K562 (cell line): ENCODE results near the gene WASF2. TPM values are rescaled to one million over a fixed set of nuclear protein-coding genes. Genes with fewer than 3 reads are reported as not detected.
A peak's percentile ranks its signal among the peaks of the same experiment; 100 is the strongest.

Experiments used
- ATF7 ChIP-seq: fragments of 450-650 bp; IDR thresholded peaks from 2 replicates; pipeline ENCODE4 v1.7.1; 2014; ENCODE audit warnings: mild to moderate bottlenecking, moderate library complexity
- CHD4 ChIP-seq: fragments of 200-600 bp; sonication (generic); IDR thresholded peaks from 3 replicates; pipeline ENCODE4 v1.6.1; 2012; ENCODE audit warnings: low read depth, mild to moderate bottlenecking, mixed read lengths, low read length, inconsistent platforms; ENCODE audit not compliant: insufficient read depth, insufficient replicate concordance, poor library complexity, severe bottlenecking
- CSDE1 ChIP-seq, 2 experiments: fragments of 450-650 bp; IDR thresholded peaks; 2 replicates each; pipeline ENCODE4 v1.6.1; 2016; ENCODE audit warnings: mild to moderate bottlenecking in 1 of 2
- FOXP1 ChIP-seq: sonication (generic); formaldehyde crosslinking; IDR thresholded peaks from 2 replicates; pipeline ENCODE4 v1.8.0; 2022; ENCODE audit warnings: mild to moderate bottlenecking, missing genetic modification reagents
- HDGF ChIP-seq: fragments of 450-650 bp; IDR thresholded peaks from 2 replicates; pipeline ENCODE4 v1.6.1; 2016
- MAFF ChIP-seq: IDR thresholded peaks from 2 replicates; pipeline ENCODE4 v1.6.1; 2012; ENCODE audit warnings: low read length, improper control_type of control experiment
- NCOR1 ChIP-seq: fragments of 450-650 bp; IDR thresholded peaks from 2 replicates; pipeline ENCODE4 v1.6.1; 2016; ENCODE audit warnings: mild to moderate bottlenecking, moderate library complexity
- PHB2 ChIP-seq: fragments of 450-650 bp; IDR thresholded peaks from 2 replicates; pipeline ENCODE4 v1.6.1; 2017; ENCODE audit warnings: low read depth
- RFX7 ChIP-seq: fragments of 250-450 bp; sonication (Bioruptor Pico); IDR thresholded peaks from 2 replicates; pipeline ENCODE4 v1.5.1; 2021; ENCODE audit warnings: mild to moderate bottlenecking
- SMAD3 ChIP-seq: fragments of 450-650 bp; formaldehyde crosslinking; conservative IDR thresholded peaks from 2 replicates; pipeline ENCODE4 v1.4.0; 2020; ENCODE audit warnings: mild to moderate bottlenecking
- SP1 ChIP-seq: sonication (generic); formaldehyde crosslinking; IDR thresholded peaks from 2 replicates; pipeline ENCODE4 v1.8.1; 2022; ENCODE audit warnings: mild to moderate bottlenecking, missing genetic modification reagents
- ZFPM2 ChIP-seq: fragments of 250-450 bp; sonication (Bioruptor Pico); IDR thresholded peaks from 2 replicates; pipeline ENCODE4 v1.5.1; 2022; ENCODE audit warnings: mild to moderate bottlenecking
- ZKSCAN1 ChIP-seq: fragments of 150-350 bp; IDR thresholded peaks from 2 replicates; pipeline ENCODE4 v1.6.1; 2016; ENCODE audit warnings: low read depth, low read length
- polyA plus RNA-seq, 8 experiments: library from polyadenylated mRNA; depleted of rRNA in 4 of 8; stranded (reverse) in 5 of 8; unstranded in 3 of 8; fragments of >200 nt; fragmentation: Nextera tagmentation in 2 of 8; fragmentation: Illumina TruSeq in 1 of 8; extraction: Ambion mirVana in 2 of 8; extraction: Trizol in 1 of 8; gene quantifications; 2 replicates each; pipeline versions ENCODE4 v1.2.1 to v1.2.3, GENCODE V29; 2011 to 2014; ENCODE audit warnings: inconsistent platforms in 1 of 8, missing spikeins in 1 of 8
- total RNA-seq, 7 experiments: library from RNA; depleted of rRNA in 6 of 7; stranded (reverse); fragments of >200 nt in 6 of 7; fragmentation: Illumina TruSeq in 2 of 7; extraction: Trizol in 2 of 7; gene quantifications; 2 replicates each; pipeline versions ENCODE4 v1.2.1 to v1.2.3, GENCODE V29; 2011 to 2021; ENCODE audit warnings: low replicate concordance in 1 of 7
- TF ChIP-seq, protein P1 (sequence below), 2 experiments: IDR thresholded peaks; 2 replicates each; pipeline ENCODE4 v1.6.1; 2011; ENCODE audit warnings: borderline replicate concordance in 1 of 2, control low read depth in 1 of 2, low read depth in 1 of 2, low read length in 1 of 2, mild to moderate bottlenecking in 1 of 2, mixed read lengths in 1 of 2, moderate library complexity in 1 of 2; ENCODE audit not compliant: insufficient read depth in 1 of 2, insufficient read length in 1 of 2, poor library complexity in 1 of 2, severe bottlenecking in 1 of 2; ENCODE audit errors: extremely low read depth in 1 of 2
- TF ChIP-seq, protein P2 (sequence below): fragments of 450-650 bp; IDR thresholded peaks from 2 replicates; pipeline ENCODE4 v1.7.0; 2016; ENCODE audit warnings: borderline replicate concordance
- TF ChIP-seq, protein P3 (sequence below): sonication (generic); formaldehyde crosslinking; IDR thresholded peaks from 2 replicates; pipeline ENCODE4 v1.8.0; 2022; ENCODE audit warnings: missing genetic modification reagents, mild to moderate bottlenecking, moderate library complexity, borderline replicate concordance
- TF ChIP-seq, protein P4 (sequence below): sonication (generic); formaldehyde crosslinking; IDR thresholded peaks from 2 replicates; pipeline ENCODE4 v1.8.0; 2022; ENCODE audit warnings: mild to moderate bottlenecking, missing genetic modification reagents
- TF ChIP-seq, protein P5 (sequence below): IDR thresholded peaks from 2 replicates; pipeline ENCODE4 v1.6.1; 2016; ENCODE audit warnings: missing genetic modification characterization, missing compliant biosample characterization

Gene WASF2
- total and polyA plus RNA-seq, 9 of the 15 experiments (the other 6 are each of a cell fraction or from before 2014, with no cell fraction given): 8.2 to 163 (median 31.2) TPM

DNA sequence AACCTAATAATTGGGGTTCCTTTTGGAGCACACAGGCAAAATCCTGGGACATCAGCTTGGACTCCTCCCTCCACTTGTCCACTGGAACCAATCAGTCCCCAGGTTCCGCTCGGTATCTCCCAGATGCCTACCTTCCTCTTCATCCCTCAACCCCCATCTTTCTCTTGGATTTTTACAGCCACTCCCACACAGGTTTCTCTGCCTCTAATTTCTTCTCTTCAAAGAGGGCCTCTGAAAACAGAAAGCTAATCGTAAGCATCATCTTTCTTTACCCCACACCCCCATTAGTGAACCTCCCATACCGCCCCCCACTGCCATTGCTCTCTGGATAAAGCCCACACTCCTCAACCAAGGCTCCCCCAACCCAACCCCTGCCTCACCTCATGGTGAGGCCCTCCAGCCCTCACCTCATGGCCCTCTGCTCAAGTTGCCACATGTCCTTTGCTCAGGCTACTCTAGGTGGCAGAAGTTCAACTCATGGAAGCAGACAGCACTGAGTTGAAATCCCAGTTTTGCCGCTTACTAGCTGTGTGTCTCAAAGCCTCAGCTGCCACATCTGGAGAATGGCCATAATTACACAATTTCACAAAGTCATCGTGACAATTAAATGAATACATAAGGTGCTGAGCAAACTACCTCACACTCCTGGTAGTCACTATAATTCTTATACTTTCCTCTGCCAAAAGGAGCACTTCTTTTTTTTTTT, 18.1 kb upstream of the WASF2 start (continued):
- TF ChIP-seq SP1 (CRISPR knock-in tag) (0 out of 2 replicates have a peak, but pooled peaks have one; percentile 48), ZKSCAN1 (peak; percentile 37; the same call in 1 of the 2 replicates), CHD4 (peak; percentile 87), CSDE1 (IDR thresholded peaks at IDR 0.05) (no peak), MAFF (peak; percentile 68; the same call in 1 of the 2 replicates), FOXP1 (no peak), HDGF (peak; percentile 89; the same call in 1 of the 2 replicates), SMAD3 (CRISPR knock-in tag) (0 out of 2 replicates have a peak, but pooled peaks have one; percentile 29), ATF7 (no peak), RFX7 (no peak), PHB2 (no peak), ZFPM2 (CRISPR knock-in tag) (no peak), NCOR1 (no peak)
- TF ChIP-seq, protein P1, sequence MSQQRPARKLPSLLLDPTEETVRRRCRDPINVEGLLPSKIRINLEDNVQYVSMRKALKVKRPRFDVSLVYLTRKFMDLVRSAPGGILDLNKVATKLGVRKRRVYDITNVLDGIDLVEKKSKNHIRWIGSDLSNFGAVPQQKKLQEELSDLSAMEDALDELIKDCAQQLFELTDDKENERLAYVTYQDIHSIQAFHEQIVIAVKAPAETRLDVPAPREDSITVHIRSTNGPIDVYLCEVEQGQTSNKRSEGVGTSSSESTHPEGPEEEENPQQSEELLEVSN (IDR thresholded peaks at IDR 0.05; ENCODE audit: borderline replicate concordance in 1 of 2, extremely low read depth in 1 of 2, insufficient read depth in 1 of 2, insufficient read length in 1 of 2, low read depth in 1 of 2, low read length in 1 of 2, poor library complexity in 1 of 2, severe bottlenecking in 1 of 2): peak; percentile 25 to 65
- TF ChIP-seq, protein P2, sequence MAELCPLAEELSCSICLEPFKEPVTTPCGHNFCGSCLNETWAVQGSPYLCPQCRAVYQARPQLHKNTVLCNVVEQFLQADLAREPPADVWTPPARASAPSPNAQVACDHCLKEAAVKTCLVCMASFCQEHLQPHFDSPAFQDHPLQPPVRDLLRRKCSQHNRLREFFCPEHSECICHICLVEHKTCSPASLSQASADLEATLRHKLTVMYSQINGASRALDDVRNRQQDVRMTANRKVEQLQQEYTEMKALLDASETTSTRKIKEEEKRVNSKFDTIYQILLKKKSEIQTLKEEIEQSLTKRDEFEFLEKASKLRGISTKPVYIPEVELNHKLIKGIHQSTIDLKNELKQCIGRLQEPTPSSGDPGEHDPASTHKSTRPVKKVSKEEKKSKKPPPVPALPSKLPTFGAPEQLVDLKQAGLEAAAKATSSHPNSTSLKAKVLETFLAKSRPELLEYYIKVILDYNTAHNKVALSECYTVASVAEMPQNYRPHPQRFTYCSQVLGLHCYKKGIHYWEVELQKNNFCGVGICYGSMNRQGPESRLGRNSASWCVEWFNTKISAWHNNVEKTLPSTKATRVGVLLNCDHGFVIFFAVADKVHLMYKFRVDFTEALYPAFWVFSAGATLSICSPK: no peak
- TF ChIP-seq, protein P3, sequence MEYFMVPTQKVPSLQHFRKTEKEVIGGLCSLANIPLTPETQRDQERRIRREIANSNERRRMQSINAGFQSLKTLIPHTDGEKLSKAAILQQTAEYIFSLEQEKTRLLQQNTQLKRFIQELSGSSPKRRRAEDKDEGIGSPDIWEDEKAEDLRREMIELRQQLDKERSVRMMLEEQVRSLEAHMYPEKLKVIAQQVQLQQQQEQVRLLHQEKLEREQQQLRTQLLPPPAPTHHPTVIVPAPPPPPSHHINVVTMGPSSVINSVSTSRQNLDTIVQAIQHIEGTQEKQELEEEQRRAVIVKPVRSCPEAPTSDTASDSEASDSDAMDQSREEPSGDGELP (CRISPR knock-in tag): peak; percentile 45; the same call in 1 of the 2 replicates
- TF ChIP-seq, protein P4, sequence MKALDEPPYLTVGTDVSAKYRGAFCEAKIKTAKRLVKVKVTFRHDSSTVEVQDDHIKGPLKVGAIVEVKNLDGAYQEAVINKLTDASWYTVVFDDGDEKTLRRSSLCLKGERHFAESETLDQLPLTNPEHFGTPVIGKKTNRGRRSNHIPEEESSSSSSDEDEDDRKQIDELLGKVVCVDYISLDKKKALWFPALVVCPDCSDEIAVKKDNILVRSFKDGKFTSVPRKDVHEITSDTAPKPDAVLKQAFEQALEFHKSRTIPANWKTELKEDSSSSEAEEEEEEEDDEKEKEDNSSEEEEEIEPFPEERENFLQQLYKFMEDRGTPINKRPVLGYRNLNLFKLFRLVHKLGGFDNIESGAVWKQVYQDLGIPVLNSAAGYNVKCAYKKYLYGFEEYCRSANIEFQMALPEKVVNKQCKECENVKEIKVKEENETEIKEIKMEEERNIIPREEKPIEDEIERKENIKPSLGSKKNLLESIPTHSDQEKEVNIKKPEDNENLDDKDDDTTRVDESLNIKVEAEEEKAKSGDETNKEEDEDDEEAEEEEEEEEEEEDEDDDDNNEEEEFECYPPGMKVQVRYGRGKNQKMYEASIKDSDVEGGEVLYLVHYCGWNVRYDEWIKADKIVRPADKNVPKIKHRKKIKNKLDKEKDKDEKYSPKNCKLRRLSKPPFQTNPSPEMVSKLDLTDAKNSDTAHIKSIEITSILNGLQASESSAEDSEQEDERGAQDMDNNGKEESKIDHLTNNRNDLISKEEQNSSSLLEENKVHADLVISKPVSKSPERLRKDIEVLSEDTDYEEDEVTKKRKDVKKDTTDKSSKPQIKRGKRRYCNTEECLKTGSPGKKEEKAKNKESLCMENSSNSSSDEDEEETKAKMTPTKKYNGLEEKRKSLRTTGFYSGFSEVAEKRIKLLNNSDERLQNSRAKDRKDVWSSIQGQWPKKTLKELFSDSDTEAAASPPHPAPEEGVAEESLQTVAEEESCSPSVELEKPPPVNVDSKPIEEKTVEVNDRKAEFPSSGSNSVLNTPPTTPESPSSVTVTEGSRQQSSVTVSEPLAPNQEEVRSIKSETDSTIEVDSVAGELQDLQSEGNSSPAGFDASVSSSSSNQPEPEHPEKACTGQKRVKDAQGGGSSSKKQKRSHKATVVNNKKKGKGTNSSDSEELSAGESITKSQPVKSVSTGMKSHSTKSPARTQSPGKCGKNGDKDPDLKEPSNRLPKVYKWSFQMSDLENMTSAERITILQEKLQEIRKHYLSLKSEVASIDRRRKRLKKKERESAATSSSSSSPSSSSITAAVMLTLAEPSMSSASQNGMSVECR (CRISPR knock-in tag): peak; percentile 31; the same call in 1 of the 2 replicates
- TF ChIP-seq, protein P5, sequence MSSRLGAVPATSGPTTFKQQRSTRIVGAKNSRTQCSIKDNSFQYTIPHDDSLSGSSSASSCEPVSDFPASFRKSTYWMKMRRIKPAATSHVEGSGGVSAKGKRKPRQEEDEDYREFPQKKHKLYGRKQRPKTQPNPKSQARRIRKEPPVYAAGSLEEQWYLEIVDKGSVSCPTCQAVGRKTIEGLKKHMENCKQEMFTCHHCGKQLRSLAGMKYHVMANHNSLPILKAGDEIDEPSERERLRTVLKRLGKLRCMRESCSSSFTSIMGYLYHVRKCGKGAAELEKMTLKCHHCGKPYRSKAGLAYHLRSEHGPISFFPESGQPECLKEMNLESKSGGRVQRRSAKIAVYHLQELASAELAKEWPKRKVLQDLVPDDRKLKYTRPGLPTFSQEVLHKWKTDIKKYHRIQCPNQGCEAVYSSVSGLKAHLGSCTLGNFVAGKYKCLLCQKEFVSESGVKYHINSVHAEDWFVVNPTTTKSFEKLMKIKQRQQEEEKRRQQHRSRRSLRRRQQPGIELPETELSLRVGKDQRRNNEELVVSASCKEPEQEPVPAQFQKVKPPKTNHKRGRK (tag): no peak
